HG03521 (cell line): Measurements from ENCODE around the gene PARD3B.

Experiments
- ATAC-seq: cut with Tn5 transposase; IDR thresholded peaks from one replicate; pipeline ENCODE4 v1.9.1; 2021; ENCODE audit warnings: mild to moderate bottlenecking, moderate library complexity; ENCODE audit not compliant: unreplicated experiment

The PARD3B gene

GRCh38 chr2:205619600-205619999 lies 1074.3 kb downstream of the PARD3B start:
- ATAC-seq, result no peak

- ATAC-seq, result no peak
Measured at GRCh38 chr2:205627085-205627484, 1081.8 kb downstream of the PARD3B start.

- ATAC-seq, result no peak
Measured at GRCh38 chr2:205628422-205628821, 1083.1 kb downstream of the PARD3B start.

- no peak for ATAC-seq
Measured at GRCh38 chr2:205629091-205629776, 1084.0 kb downstream of the PARD3B start.

GRCh38 chr2:205633994-205634393 lies 1088.7 kb downstream of the PARD3B start:
- ATAC-seq, result no peak

GRCh38 chr2:205636549-205637319 lies 1091.5 kb downstream of the PARD3B start:
- no peak for ATAC-seq

- ATAC-seq, result no peak
Measured at GRCh38 chr2:205637320-205637602, 1092.0 kb downstream of the PARD3B start.

GRCh38 chr2:205637779-205638503 lies 1092.7 kb downstream of the PARD3B start:
- ATAC-seq, result no peak

GRCh38 chr2:205640716-205641115 lies 1095.4 kb downstream of the PARD3B start:
- ATAC-seq, result no peak

GRCh38 chr2:205642599-205643356 lies 1097.5 kb downstream of the PARD3B start:
- ATAC-seq, result no peak

GRCh38 chr2:205643391-205643885 lies 1098.2 kb downstream of the PARD3B start:
- no peak for ATAC-seq

GRCh38 chr2:205644018-205644417 lies 1098.7 kb downstream of the PARD3B start:
- no peak for ATAC-seq

- ATAC-seq, result peak; percentile 99
Measured at GRCh38 chr2:205646680-205647079, 1101.4 kb downstream of the PARD3B start.

GRCh38 chr2:205650450-205650849 lies 1105.2 kb downstream of the PARD3B start:
- ATAC-seq, result no peak

- ATAC-seq, result no peak
Measured at GRCh38 chr2:205650931-205651330, 1105.7 kb downstream of the PARD3B start.

GRCh38 chr2:205651719-205652118 lies 1106.4 kb downstream of the PARD3B start:
- no peak for ATAC-seq

GRCh38 chr2:205654878-205655605 lies 1109.8 kb downstream of the PARD3B start:
- no peak for ATAC-seq

GRCh38 chr2:205655779-205656456 lies 1110.6 kb downstream of the PARD3B start:
- ATAC-seq, result no peak

- no peak for ATAC-seq
Measured at GRCh38 chr2:205656461-205656860, 1111.2 kb downstream of the PARD3B start.

GRCh38 chr2:205656941-205657340 lies 1111.7 kb downstream of the PARD3B start:
- no peak for ATAC-seq
